Measurements from ENCODE around the gene NAXD. TPM values are rescaled to one million over a fixed set of nuclear protein-coding genes. Genes with fewer than 3 reads are reported as not detected.

NAXD gene
- total and polyA plus RNA-seq, 2 of the 4 experiments (the other 2 are of a cell fraction) = 10.2 to 27.2 TPM

DNA sequence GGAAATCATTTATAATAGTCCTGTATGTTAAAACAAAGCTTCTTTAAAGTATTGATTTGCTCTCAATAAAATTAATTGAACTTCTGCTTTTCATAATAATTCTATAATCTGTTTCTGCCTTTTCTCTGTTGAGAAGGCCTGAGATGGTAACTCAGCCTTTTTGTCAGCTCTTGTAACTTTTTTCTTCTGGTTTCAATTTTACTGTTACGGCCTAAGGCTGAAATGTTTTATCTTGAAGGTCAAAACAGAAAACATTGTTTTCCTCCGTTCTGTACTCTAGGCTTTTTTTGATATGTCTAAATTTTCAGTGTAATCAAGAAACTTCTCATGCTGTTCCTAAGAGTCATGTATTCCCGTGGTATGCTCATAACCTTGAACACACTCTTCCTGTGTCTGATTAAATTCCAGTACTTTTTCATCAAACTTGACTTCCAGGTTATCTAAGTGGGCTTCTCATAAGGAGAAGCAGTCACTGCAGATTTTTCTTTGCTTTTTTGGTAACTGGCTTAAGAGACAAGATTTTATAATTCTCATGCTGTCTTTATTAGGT is 7.6 kb upstream of the NAXD start:
- Histone ChIP-seq H2BK20ac (ENCODE audit: low read depth, low read length) (no peak overlapping the region), H2AFZ (replicated peaks; ENCODE audit: low read length, poor library complexity) (no peak overlapping the region), H3K79me1 (ENCODE audit: low read depth in 1 of 2, low read length in 2 of 2) (no peaks in the 10 kb centered on the region), H4K5ac (ENCODE audit: low read depth, low read length) (no peak overlapping the region), H3K36me3 (ENCODE audit: control insufficient read depth, insufficient read depth, low read length) (no peaks in the 10 kb centered on the region), H4K91ac (ENCODE audit: insufficient read depth, low read depth, low read length) (no peak overlapping the region), H3K18ac (ENCODE audit: low read depth, low read length) (no peak overlapping the region), H3K4me2 (ENCODE audit: low read depth, low read length) (no peak overlapping the region), H2BK5ac (ENCODE audit: low read depth, low read length, poor library complexity, severe bottlenecking) (no peak overlapping the region), H2BK120ac (ENCODE audit: low read depth, low read length) (no peak overlapping the region), H3K23ac (ENCODE audit: low read depth, low read length) (no peak overlapping the region), H2AK5ac (ENCODE audit: low read depth, low read length) (no peak overlapping the region), H3K4me1 (ENCODE audit: control insufficient read depth, insufficient read depth, low read length) (no peaks in the 10 kb centered on the region), H3K9me3 (ENCODE audit: control insufficient read depth, insufficient read depth, low read length) (no peaks in the 10 kb centered on the region), H4K20me1 (ENCODE audit: insufficient read depth, low read length) (no peaks in the 10 kb centered on the region), H3K27me3 (ENCODE audit: control insufficient read depth, insufficient read depth, low read length) (peaks cover 4% of the 10 kb centered on the region), H3K9me1 (ENCODE audit: insufficient read depth, low read length) (no peaks in the 10 kb centered on the region), H3K27ac (ENCODE audit: insufficient read depth, low read length) (no peak overlapping the region), H4K8ac (ENCODE audit: low read depth in 2 of 2, low read length in 2 of 2) (no peak overlapping the region), H3K9ac (ENCODE audit: low read depth, low read length) (no peak overlapping the region), H3K4me3 (ENCODE audit: insufficient read depth, low read depth, low read length) (no peak overlapping the region), H2AK9ac (replicated peaks; ENCODE audit: low read depth, low read length, poor library complexity) (no peak overlapping the region), H3K14ac (replicated peaks; ENCODE audit: low read depth, low read length) (no peak overlapping the region), H2BK15ac (ENCODE audit: low read depth, low read length) (no peak overlapping the region), H3K4ac (ENCODE audit: low read depth, low read length) (no peak overlapping the region), H3K56ac (ENCODE audit: extremely low read depth, insufficient read depth, low read length) (no peak overlapping the region)
- ATAC-seq (ENCODE audit: low read depth) = no peak
- ChIA-PET CTCF (no interaction called here), POLR2A (ENCODE audit: unreplicated experiment) (no interaction called here)
- DNase-seq = no peak
- TF ChIP-seq RCOR1 (IDR thresholded peaks at IDR 0.05; ENCODE audit: insufficient replicate concordance, low read length) (no peak), FOS (IDR thresholded peaks at IDR 0.05; ENCODE audit: low read depth, low read length) (no peak), MAFK (IDR thresholded peaks at IDR 0.05; ENCODE audit: low read depth, low read length) (no peak), MAZ (IDR thresholded peaks at IDR 0.05; ENCODE audit: borderline replicate concordance, low read depth, low read length) (no peak), BHLHE40 (IDR thresholded peaks at IDR 0.05; ENCODE audit: low read depth, low read length) (no peak), NFE2L2 (IDR thresholded peaks at IDR 0.05; ENCODE audit: low read depth, low read length) (no peak)
- TF ChIP-seq, protein P1, sequence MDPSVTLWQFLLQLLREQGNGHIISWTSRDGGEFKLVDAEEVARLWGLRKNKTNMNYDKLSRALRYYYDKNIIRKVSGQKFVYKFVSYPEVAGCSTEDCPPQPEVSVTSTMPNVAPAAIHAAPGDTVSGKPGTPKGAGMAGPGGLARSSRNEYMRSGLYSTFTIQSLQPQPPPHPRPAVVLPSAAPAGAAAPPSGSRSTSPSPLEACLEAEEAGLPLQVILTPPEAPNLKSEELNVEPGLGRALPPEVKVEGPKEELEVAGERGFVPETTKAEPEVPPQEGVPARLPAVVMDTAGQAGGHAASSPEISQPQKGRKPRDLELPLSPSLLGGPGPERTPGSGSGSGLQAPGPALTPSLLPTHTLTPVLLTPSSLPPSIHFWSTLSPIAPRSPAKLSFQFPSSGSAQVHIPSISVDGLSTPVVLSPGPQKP (IDR thresholded peaks at IDR 0.05; ENCODE audit: borderline replicate concordance, low read depth, low read length) = no peak
- TF ChIP-seq, protein P2, sequence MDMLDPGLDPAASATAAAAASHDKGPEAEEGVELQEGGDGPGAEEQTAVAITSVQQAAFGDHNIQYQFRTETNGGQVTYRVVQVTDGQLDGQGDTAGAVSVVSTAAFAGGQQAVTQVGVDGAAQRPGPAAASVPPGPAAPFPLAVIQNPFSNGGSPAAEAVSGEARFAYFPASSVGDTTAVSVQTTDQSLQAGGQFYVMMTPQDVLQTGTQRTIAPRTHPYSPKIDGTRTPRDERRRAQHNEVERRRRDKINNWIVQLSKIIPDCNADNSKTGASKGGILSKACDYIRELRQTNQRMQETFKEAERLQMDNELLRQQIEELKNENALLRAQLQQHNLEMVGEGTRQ (IDR thresholded peaks at IDR 0.05; ENCODE audit: low read depth, low read length) = no peak
- dilution Hi-C loops (cut with HindIII; ENCODE audit: low sequenced_read_pairs, unreplicated experiment) (no loop called here), in situ Hi-C loops (cut with MboI; ENCODE audit: low sequenced_read_pairs) (no loop called here), intact Hi-C loops (cut with micrococcal nuclease) (no loop called here)
- no CpG with 5 or more reads among the region's 3 CpGs for WGBS, 2 experiments (ENCODE audit: extremely low coverage in 2 of 2, insufficient read length in 1 of 2)
- BruUV-seq (replicated peaks) = no TSS peak
